GM13976 (cell line): ENCODE results near the gene POLR2L.

Source experiments
- DNase-seq: peaks from one replicate; pipeline ENCODE4 v3.0.0; 2012; ENCODE audit warnings: low spot score
- in situ Hi-C: fragments of 300-500 bp; cut with MboI; formaldehyde crosslinking; loops from one replicate; pipeline ENCODE4 v1.12.0; 2022; ENCODE audit warnings: low sequenced_read_pairs, mixed read lengths, inconsistent platforms; ENCODE audit not compliant: unreplicated experiment
- TF ChIP-seq, protein P1 (sequence below): IDR thresholded peaks from 2 replicates; pipeline ENCODE4 v1.5.1; 2012; ENCODE audit warnings: borderline replicate concordance, mild to moderate bottlenecking; ENCODE audit not compliant: insufficient read depth; ENCODE audit errors: extremely low read depth, missing control alignments, control extremely low read depth

The POLR2L gene

DNA sequence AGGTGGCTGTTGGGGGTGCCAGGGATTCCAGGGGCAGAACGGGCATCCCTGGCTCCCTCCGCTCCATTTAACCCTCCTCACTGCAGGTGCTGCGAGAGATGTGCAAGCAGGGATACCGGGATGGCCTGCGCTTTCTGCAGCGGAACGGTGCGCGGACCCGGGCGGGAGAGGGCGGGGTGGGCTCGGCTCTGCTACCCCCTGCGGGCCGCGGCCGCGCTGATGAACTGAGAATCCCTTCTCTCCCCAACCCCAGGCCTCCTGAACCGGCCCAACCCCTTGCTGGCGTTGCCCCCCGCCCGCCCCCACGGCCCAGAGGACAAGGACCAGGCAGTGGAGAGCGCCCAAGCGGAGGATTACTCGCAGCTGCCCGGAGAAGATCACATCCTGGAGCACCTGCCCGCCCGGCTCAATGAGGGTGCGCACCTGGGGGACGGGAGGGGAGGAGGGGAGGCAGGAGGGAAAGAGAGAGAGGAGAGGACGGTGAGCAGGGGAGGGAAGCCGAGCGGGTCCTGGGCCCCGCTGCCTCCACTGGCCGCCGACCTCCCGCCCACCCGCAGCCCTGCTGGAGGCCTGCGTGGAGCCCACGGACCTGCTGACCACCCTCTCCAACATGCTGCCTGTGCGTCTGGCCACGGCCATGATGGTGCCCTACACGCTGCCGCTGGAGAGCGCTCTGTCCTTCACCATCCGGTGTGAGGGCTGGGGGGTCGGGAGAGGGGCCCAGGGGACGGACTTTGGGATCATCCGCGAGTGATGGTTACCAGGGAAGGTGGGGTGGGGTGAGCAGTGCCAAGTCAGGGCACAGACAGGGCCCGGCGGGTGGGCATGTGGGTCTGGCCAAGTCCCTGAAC, 18.7 kb downstream of the POLR2L start:
- TF ChIP-seq, protein P1, sequence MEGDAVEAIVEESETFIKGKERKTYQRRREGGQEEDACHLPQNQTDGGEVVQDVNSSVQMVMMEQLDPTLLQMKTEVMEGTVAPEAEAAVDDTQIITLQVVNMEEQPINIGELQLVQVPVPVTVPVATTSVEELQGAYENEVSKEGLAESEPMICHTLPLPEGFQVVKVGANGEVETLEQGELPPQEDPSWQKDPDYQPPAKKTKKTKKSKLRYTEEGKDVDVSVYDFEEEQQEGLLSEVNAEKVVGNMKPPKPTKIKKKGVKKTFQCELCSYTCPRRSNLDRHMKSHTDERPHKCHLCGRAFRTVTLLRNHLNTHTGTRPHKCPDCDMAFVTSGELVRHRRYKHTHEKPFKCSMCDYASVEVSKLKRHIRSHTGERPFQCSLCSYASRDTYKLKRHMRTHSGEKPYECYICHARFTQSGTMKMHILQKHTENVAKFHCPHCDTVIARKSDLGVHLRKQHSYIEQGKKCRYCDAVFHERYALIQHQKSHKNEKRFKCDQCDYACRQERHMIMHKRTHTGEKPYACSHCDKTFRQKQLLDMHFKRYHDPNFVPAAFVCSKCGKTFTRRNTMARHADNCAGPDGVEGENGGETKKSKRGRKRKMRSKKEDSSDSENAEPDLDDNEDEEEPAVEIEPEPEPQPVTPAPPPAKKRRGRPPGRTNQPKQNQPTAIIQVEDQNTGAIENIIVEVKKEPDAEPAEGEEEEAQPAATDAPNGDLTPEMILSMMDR = no peak
- in situ Hi-C loops = no loop called here
- no peak for DNase-seq

DNA sequence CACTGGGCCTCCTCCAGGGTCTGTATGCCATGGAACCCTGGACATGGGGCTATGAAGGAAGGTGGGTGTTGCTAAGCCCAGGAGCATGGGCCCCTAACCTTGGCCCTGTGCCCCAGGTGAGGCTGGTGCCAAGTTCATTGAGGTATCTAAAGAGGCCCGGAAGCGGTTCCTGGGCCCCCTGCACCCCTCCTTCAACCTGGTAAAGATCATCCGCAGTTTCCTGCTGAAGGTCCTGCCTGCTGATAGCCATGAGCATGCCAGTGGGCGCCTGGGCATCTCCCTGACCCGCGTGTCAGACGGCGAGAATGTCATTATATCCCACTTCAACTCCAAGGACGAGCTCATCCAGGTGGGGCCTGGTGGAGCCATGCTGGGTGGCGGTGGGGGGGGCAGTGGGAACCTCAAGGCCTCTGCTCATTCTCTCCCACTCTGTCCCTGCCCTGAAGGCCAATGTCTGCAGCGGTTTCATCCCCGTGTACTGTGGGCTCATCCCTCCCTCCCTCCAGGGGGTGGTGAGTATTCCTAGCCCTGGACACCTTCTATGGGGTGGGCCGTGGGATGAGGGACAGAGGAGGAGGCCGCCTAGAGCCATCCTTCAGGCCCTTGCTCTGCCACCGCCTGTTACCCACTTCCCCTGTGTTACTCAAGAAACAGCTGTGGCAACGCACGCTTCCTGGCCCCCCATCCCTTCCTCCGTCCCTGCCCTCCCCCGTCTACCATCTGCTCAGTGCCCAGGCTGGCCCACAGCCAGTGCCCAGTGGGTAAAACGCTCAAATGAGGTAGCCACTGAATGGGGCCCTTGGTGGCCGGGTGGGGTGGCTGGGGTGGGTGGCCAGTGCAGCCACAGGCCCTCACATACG, 20.6 kb downstream of the POLR2L start:
- TF ChIP-seq, protein P1 = no peak
- in situ Hi-C loops = no loop called here
- DNase-seq = no peak

DNA sequence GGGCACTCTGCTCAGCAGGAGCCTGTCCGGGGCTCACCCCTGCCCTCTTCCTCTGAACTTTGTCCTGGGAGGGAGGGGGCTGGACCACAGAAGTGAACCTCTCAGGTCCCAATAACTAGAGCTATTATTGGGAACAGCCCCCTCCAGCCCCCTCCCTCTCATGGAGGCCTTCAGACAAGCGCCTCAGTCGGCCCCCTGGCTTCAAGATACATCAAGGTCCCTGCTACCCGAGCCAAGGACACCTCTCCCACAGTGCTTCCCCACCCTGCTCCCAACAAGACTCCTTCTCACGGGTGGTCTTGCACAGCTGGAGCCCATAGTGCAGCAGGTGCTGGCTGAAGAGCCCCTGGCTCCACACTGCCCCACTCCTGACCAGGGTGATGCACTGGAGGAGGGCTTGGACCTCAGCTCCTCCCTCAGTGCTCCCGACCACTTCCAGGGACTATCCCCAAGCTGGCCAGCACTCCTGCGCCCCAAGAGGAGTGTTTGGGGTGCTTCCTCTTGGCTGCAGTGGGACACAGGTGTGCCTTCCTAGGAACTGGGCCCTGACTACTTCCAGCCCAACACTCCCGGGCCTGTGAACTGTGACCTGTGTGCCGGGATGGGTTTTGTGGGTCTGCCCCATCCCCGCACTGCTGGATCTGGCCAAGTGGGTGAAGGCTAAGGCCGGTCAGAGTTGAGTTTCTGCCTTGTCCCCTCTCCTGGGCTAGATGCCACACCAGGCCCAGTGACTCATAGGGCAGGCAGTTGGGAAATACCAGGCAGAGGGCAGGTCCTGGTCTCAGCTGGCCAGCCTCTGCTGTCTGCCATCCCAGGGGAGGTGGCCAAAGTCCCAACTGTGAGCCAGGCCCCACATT, 21.4 kb downstream of the POLR2L start:
- TF ChIP-seq, protein P1 = no peak
- in situ Hi-C loops = no loop called here
- no peak for DNase-seq

DNA sequence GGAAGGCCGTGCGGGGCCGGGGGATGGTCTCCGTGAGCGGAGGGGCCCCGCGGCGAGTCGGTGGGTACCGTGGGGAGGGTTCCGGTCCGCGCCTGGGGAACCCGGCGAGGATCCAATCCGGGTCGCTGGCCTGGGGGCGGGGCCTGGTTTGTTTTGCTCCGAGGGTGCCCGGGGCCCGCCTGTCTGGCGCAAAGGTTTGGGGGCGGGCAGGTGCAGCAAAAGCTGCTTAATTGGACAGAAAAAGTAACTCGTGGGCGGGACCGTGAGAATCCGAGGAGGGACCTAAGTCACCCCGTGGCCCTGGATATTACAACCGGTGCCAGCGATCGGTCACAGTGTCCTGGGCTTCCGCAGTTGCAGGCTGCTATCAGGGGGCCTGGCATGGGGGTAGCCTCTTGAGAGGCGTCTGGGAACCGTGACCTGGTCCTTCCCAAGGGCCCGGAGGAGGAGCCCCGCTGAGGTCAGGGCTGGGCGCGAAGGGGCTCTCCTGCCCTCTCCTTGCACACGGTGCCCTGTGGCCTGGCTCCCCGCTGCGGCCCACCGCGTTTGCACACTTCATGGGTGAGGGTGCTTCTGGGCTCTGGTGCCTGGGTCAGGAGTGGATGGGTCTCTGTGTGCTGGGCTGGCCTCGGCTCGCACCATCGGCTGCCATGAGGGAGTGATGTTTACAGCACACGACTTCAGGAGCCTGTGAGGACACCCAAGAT, 22.2 kb downstream of the POLR2L start:
- TF ChIP-seq, protein P1 = no peak
- in situ Hi-C loops = no loop called here
- peak; percentile 90 for DNase-seq

DNA sequence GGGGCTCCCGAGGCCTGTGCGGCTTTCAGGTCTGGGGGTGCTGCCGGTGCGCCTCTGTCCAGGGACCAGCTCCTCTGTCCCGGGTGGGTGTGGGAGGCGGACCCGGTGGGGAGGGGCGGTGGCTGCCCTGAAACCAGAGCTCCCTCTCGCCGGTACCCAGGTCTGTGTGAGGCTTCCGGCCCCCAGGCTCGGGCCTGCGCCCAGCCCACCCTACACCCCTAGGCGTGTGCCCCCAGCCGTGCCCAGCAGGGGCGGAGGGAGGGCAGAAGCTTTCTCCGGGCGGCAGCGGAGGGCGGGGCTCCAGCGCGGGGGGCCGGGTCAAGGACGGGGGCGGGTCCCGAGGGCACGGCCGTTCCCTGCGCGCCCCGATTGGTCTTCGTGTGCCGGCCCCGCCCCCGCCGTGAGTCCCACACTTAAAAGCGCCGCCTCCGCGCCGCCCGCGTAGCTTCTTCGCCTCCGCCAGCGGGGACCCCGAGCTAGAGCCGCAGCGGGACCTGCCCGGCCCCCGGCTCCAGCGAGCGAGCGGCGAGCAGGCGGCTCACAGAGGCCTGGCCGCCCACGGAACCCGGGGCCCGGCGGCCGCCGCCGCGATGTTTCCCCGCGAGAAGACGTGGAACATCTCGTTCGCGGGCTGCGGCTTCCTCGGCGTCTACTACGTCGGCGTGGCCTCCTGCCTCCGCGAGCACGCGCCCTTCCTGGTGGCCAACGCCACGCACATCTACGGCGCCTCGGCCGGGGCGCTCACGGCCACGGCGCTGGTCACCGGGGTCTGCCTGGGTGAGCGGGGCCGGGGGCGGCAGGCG, 23.0 kb downstream of the POLR2L start:
- peak; percentile 96 for DNase-seq
- in situ Hi-C loops = no loop called here
- TF ChIP-seq, protein P1 = no peak
